H1 (cell line): ENCODE data around the gene CD180. TPM values are rescaled to one million over a fixed set of nuclear protein-coding genes. Genes with fewer than 3 reads are reported as not detected.

Experiments
- ASH2L ChIP-seq: fragments of 200-600, 300-600 bp; sonication (generic); IDR thresholded peaks from one replicate; pipeline ENCODE4 v1.7.1; 2017; ENCODE audit warnings: low read length
- ATF3 ChIP-seq: IDR thresholded peaks from 2 replicates; pipeline ENCODE4 v1.6.1; 2011; ENCODE audit warnings: low read depth, mild to moderate bottlenecking, low read length; ENCODE audit not compliant: insufficient read depth
- CBX5 ChIP-seq: fragments of 300-800, 300-1000 bp; sonication (generic); IDR thresholded peaks from 2 replicates; pipeline ENCODE4 v1.7.1; 2016; ENCODE audit warnings: antibody characterized with exemption, low read length, low read depth
- EGR1 ChIP-seq: IDR thresholded peaks from 2 replicates; pipeline ENCODE4 v1.6.1; 2011; ENCODE audit warnings: low read depth, low read length, borderline replicate concordance
- HDAC2 ChIP-seq, 2 experiments: fragments of 300-600 bp in 1 of 2; sonication (generic) in 1 of 2; IDR thresholded peaks; 2 replicates each; pipeline ENCODE4 v1.6.1; 2011 to 2012; ENCODE audit warnings: low read depth in 2 of 2, low read length in 2 of 2, mild to moderate bottlenecking in 2 of 2, moderate library complexity in 2 of 2, borderline replicate concordance in 1 of 2, inconsistent platforms in 1 of 2
- JUND ChIP-seq: IDR thresholded peaks from 2 replicates; pipeline ENCODE4 v1.6.1; 2011; ENCODE audit warnings: mild to moderate bottlenecking, improper control_type of control experiment, low read length
- MAFK ChIP-seq: IDR thresholded peaks from 2 replicates; pipeline ENCODE4 v1.6.1; 2012; ENCODE audit warnings: low read depth, mild to moderate bottlenecking, improper control_type of control experiment, low read length
- POU5F1 ChIP-seq: IDR thresholded peaks from 2 replicates; pipeline ENCODE4 v1.6.1; 2011; ENCODE audit warnings: low read depth, mild to moderate bottlenecking, low read length, moderate library complexity
- RBBP5 ChIP-seq: IDR thresholded peaks from 2 replicates; pipeline ENCODE4 v1.7.1; 2012; ENCODE audit warnings: low read depth, mild to moderate bottlenecking, inconsistent platforms, low read length, moderate library complexity, borderline replicate concordance
- SIX5 ChIP-seq: IDR thresholded peaks from 2 replicates; pipeline ENCODE4 v1.6.1; 2011; ENCODE audit warnings: mild to moderate bottlenecking, low read depth, low read length
- TBP ChIP-seq: IDR thresholded peaks from 2 replicates; pipeline ENCODE4 v1.6.1; 2011; ENCODE audit warnings: low read depth, low read length, improper control_type of control experiment
- TEAD4 ChIP-seq: IDR thresholded peaks from 2 replicates; pipeline ENCODE4 v1.6.1; 2012; ENCODE audit warnings: low read depth, low read length, inconsistent platforms, mixed read lengths
- polyA plus RNA-seq, 7 experiments: library from polyadenylated mRNA; depleted of rRNA in 3 of 7; stranded (reverse) in 5 of 7; unstranded in 2 of 7; fragments of >200 nt in 5 of 7; fragments of 200-250 nt in 2 of 7; gene quantifications; 1 replicate in 5 of 7; 2 replicates in 1 of 7; 4 replicates in 1 of 7; pipeline versions ENCODE4 v1.2.1 to v1.2.3, GENCODE V29; 2011 to 2013; ENCODE audit warnings: missing spikeins in 2 of 7, mixed read lengths in 2 of 7
- total RNA-seq: library from RNA; stranded (reverse); fragmentation: NEBNext Ultra II Directional; extraction: Animal tissue kit (Norgen Biotek cat#: 25700); gene quantifications from 2 replicates; pipeline ENCODE4 v1.2.1, GENCODE V29; 2021

Gene CD180
- total and polyA plus RNA-seq, 2 of the 8 experiments (the other 6 are each of a cell fraction or from before 2014, with no cell fraction given): not detected

GRCh38 chr5:67221487-67222242, 25.1 kb upstream of the CD180 start (continued):
- TF ChIP-seq TEAD4: no peak
- TF ChIP-seq ATF3: no peak
- no peak for TF ChIP-seq CBX5
- no peak for TF ChIP-seq SIX5
- TF ChIP-seq EGR1: no peak
- no peak for TF ChIP-seq ASH2L
- no peak for TF ChIP-seq TBP
- TF ChIP-seq HDAC2 (IDR thresholded peaks at IDR 0.05; ENCODE audit: borderline replicate concordance in 1 of 2, low read depth in 2 of 2, low read length in 2 of 2): no peak
- TF ChIP-seq POU5F1: no peak
- no peak for TF ChIP-seq RBBP5
- no peak for TF ChIP-seq MAFK
- no peak for TF ChIP-seq JUND
